HepG2 (cell line): Measurements from ENCODE around the gene ZSCAN21. TPM values are rescaled to one million over a fixed set of nuclear protein-coding genes. Genes with fewer than 3 reads are reported as not detected.
"Not testable (repeated sequence)": the region's sequence is repeated elsewhere in the genome, so short reads cannot be mapped to it uniquely, and the experiment has no call there.

Experiments
- ARID3A ChIP-seq: IDR thresholded peaks from 2 replicates; pipeline ENCODE4 v1.6.1; 2012; ENCODE audit warnings: low read depth, low read length, improper control_type of control experiment
- ARID5B ChIP-seq: IDR thresholded peaks from 2 replicates; pipeline ENCODE4 v1.4.0; 2020; ENCODE audit warnings: mild to moderate bottlenecking, missing genetic modification reagents
- FOXP1 ChIP-seq, 2 experiments: fragments of 450-650 bp in 1 of 2; IDR thresholded peaks; 2 replicates each; pipeline ENCODE4 v1.6.1; 2017 to 2018; ENCODE audit warnings: antibody characterized with exemption in 1 of 2
- HMG20A ChIP-seq: IDR thresholded peaks from 2 replicates; pipeline ENCODE4 v1.6.1; 2016; ENCODE audit warnings: borderline replicate concordance
- HNRNPL ChIP-seq: fragments of 200-400 bp; formaldehyde crosslinking; IDR thresholded peaks from 2 replicates; pipeline ENCODE4 v1.6.1; 2017; ENCODE audit warnings: mild to moderate bottlenecking, low read depth, low read length
- HOMEZ ChIP-seq: IDR thresholded peaks from 2 replicates; pipeline ENCODE4 v1.6.1; 2016; ENCODE audit warnings: low read depth
- HOXA3 ChIP-seq: sonication (generic); formaldehyde crosslinking; IDR thresholded peaks from 2 replicates; pipeline ENCODE4 v1.5.0; 2020; ENCODE audit warnings: missing genetic modification reagents
- KLF16 ChIP-seq, 2 experiments: sonication (generic) in 1 of 2; formaldehyde crosslinking in 1 of 2; IDR thresholded peaks; 2 replicates each; pipeline versions ENCODE4 v1.6.1 to v1.8.0; 2016 to 2023; ENCODE audit warnings: missing genetic modification reagents in 2 of 2, missing compliant biosample characterization in 1 of 2
- NFKBIZ ChIP-seq: IDR thresholded peaks from 2 replicates; pipeline ENCODE4 v1.6.1; 2018; ENCODE audit warnings: missing genetic modification reagents, missing compliant biosample characterization
- PATZ1 ChIP-seq: sonication (generic); formaldehyde crosslinking; IDR thresholded peaks from 2 replicates; pipeline ENCODE4 v1.4.0; 2020; ENCODE audit warnings: missing genetic modification reagents
- POLR2G ChIP-seq: fragments of 200-400 bp; formaldehyde crosslinking; IDR thresholded peaks from 2 replicates; pipeline ENCODE4 v1.6.1; 2018; ENCODE audit warnings: mild to moderate bottlenecking, low read depth, low read length, moderate library complexity
- SMAD3 ChIP-seq: sonication (generic); formaldehyde crosslinking; IDR thresholded peaks from 2 replicates; pipeline ENCODE4 v1.4.0; 2020; ENCODE audit warnings: missing genetic modification reagents
- SOX5 ChIP-seq: IDR thresholded peaks from 2 replicates; pipeline ENCODE4 v1.6.1; 2016; ENCODE audit warnings: borderline replicate concordance
- SSRP1 ChIP-seq: IDR thresholded peaks from 2 replicates; pipeline ENCODE4 v1.6.1; 2016; ENCODE audit warnings: control low read depth
- TFE3 ChIP-seq: IDR thresholded peaks from 2 replicates; pipeline ENCODE4 v1.6.1; 2016
- ZBTB7B ChIP-seq: sonication (generic); formaldehyde crosslinking; IDR thresholded peaks from 2 replicates; pipeline ENCODE4 v1.4.0; 2020; ENCODE audit warnings: missing genetic modification reagents
- polyA plus RNA-seq, 8 experiments: library from polyadenylated mRNA; depleted of rRNA in 3 of 8; stranded (reverse) in 7 of 8; unstranded in 1 of 8; fragments of >200 nt; fragmentation: Illumina TruSeq in 4 of 8; extraction: Trizol in 4 of 8; gene quantifications; 2 replicates each; pipeline versions ENCODE4 v1.2.1 to v1.2.3, GENCODE V29; 2011 to 2016; ENCODE audit warnings: low read depth in 4 of 8, missing spikeins in 1 of 8, mixed read lengths in 1 of 8; ENCODE audit not compliant: insufficient read depth in 1 of 8
- total RNA-seq, 5 experiments: library from RNA; depleted of rRNA; stranded (reverse); fragments of >200 nt; fragmentation: Illumina TruSeq; extraction: Trizol; gene quantifications; 2 replicates each; pipeline ENCODE4 v1.2.3, GENCODE V29; 2016; ENCODE audit warnings: low read depth in 1 of 5

ZSCAN21 gene
- total and polyA plus RNA-seq, 2 of the 13 experiments (the other 11 are each of a cell fraction or from before 2014, with no cell fraction given): 7.0 to 10.0 TPM

GRCh38 chr7:100012385-100013327 is 36.9 kb upstream of the ZSCAN21 start (continued):
- TF ChIP-seq ARID5B (CRISPR knock-in tag): peak; percentile 61
- TF ChIP-seq KLF16 (CRISPR knock-in tag; IDR thresholded peaks at IDR 0.05): peak in 1 of 2 experiments; percentile 42; a peak in 1 of 4 replicates
- TF ChIP-seq SSRP1: 0 out of 2 replicates have a peak, but pooled peaks have one; percentile 33
- TF ChIP-seq SMAD3 (CRISPR knock-in tag): 0 out of 2 replicates have a peak, but pooled peaks have one; percentile 35
- TF ChIP-seq ZBTB7B (CRISPR knock-in tag): peak; percentile 74
- peak; percentile 65 for TF ChIP-seq PATZ1 (CRISPR knock-in tag)
- peak; percentile 33; the same call in 1 of the 2 replicates for TF ChIP-seq HOXA3 (CRISPR knock-in tag)
- 0 out of 2 replicates have a peak, but pooled peaks have one; percentile 19 for TF ChIP-seq HNRNPL
- TF ChIP-seq HMG20A (CRISPR knock-in tag): peak; percentile 56; the same call in 1 of the 2 replicates
- peak; percentile 34; the same call in 1 of the 2 replicates for TF ChIP-seq POLR2G
- TF ChIP-seq NFKBIZ: 0 out of 2 replicates have a peak, but pooled peaks have one; percentile 35
- not testable (repeated sequence) for TF ChIP-seq FOXP1 (IDR thresholded peaks at IDR 0.05)
- TF ChIP-seq FOXP1 (CRISPR knock-in tag; IDR thresholded peaks at IDR 0.05): 0 out of 2 replicates have a peak, but pooled peaks have one; percentile 16
- TF ChIP-seq ARID3A: peak; percentile 69; the same call in 1 of the 2 replicates
- TF ChIP-seq SOX5 (CRISPR knock-in tag): peak; percentile 77; the same call in 1 of the 2 replicates
- 0 out of 2 replicates have a peak, but pooled peaks have one; percentile 24 for TF ChIP-seq HOMEZ
- TF ChIP-seq TFE3: peak; percentile 81; the same call in 1 of the 2 replicates
